K562 (cell line): ENCODE measurements around the gene RPS6KA4. TPM values are rescaled to one million over a fixed set of nuclear protein-coding genes. Genes with fewer than 3 reads are reported as not detected.
A peak's percentile ranks its signal among the peaks of the same experiment; 100 is the strongest.

Experiments
- ARID1B ChIP-seq: fragments of 450-650 bp; IDR thresholded peaks from 2 replicates; pipeline ENCODE4 v1.6.1; 2016; ENCODE audit warnings: antibody characterized with exemption, mild to moderate bottlenecking, inconsistent platforms
- ASH1L ChIP-seq: fragments of 450-650 bp; IDR thresholded peaks from 2 replicates; pipeline ENCODE4 v1.6.1; 2018; ENCODE audit warnings: borderline replicate concordance, mild to moderate bottlenecking, low read depth; ENCODE audit not compliant: partially characterized antibody
- EP300 ChIP-seq: IDR thresholded peaks from 2 replicates; pipeline ENCODE4 v1.6.1; 2012; ENCODE audit warnings: low read length, improper control_type of control experiment
- FOXJ2 ChIP-seq: fragments of 200-800 bp; sonication (Bioruptor generic); IDR thresholded peaks from 2 replicates; pipeline ENCODE4 v1.6.1; 2016; ENCODE audit warnings: missing genetic modification characterization, missing compliant biosample characterization
- FUS ChIP-seq: fragments of 200-400 bp; formaldehyde crosslinking; optimal IDR thresholded peaks from 2 replicates; pipeline ENCODE3; 2017; ENCODE audit warnings: low read depth, low read length
- HBP1 ChIP-seq: fragments of 450-650 bp; formaldehyde crosslinking; IDR thresholded peaks from 2 replicates; pipeline ENCODE4 v1.4.0; 2022; ENCODE audit warnings: missing genetic modification characterization
- MAZ ChIP-seq, 2 experiments: fragments of 450-650 bp in 1 of 2; sonication (generic) in 1 of 2; formaldehyde crosslinking; IDR thresholded peaks in 1 of 2; conservative IDR thresholded peaks in 1 of 2; 2 replicates each; pipeline versions ENCODE4 v1.4.0 to v1.5.0; 2020; ENCODE audit warnings: mild to moderate bottlenecking in 1 of 2, missing genetic modification reagents in 1 of 2
- MTA2 ChIP-seq: fragments of 450-650 bp; IDR thresholded peaks from 2 replicates; pipeline ENCODE4 v1.6.1; 2016; ENCODE audit warnings: low read depth
- NBN ChIP-seq: fragments of 450-650 bp; IDR thresholded peaks from 2 replicates; pipeline ENCODE4 v1.6.1; 2016; ENCODE audit warnings: low read depth, mild to moderate bottlenecking
- NRF1 ChIP-seq, 2 experiments: fragments of 450-650 bp; IDR thresholded peaks in 1 of 2; conservative IDR thresholded peaks in 1 of 2; 2 replicates each; pipeline ENCODE4 v1.6.1; 2014; ENCODE audit warnings: mild to moderate bottlenecking in 2 of 2
- PHF20 ChIP-seq: fragments of 450-650 bp; IDR thresholded peaks from 2 replicates; pipeline ENCODE4 v1.6.1; 2018; ENCODE audit not compliant: partially characterized antibody
- PTTG1 ChIP-seq: fragments of 450-650 bp; IDR thresholded peaks from 2 replicates; pipeline ENCODE4 v1.6.1; 2016; ENCODE audit warnings: low read depth, mild to moderate bottlenecking, missing genetic modification characterization, missing compliant biosample characterization
- RBFOX2 ChIP-seq: fragments of 200-400 bp; formaldehyde crosslinking; IDR thresholded peaks from 2 replicates; pipeline ENCODE4 v1.6.1; 2017; ENCODE audit warnings: low read depth, mild to moderate bottlenecking, low read length, moderate library complexity
- SOX6 ChIP-seq: fragments of 450-650 bp; IDR thresholded peaks from 2 replicates; pipeline ENCODE4 v1.6.1; 2014; ENCODE audit warnings: mild to moderate bottlenecking
- ZNF316 ChIP-seq: fragments of 450-650 bp; IDR thresholded peaks from 2 replicates; pipeline ENCODE4 v1.6.1; 2016
- ZNF431 ChIP-seq: sonication (generic); formaldehyde crosslinking; IDR thresholded peaks from 2 replicates; pipeline ENCODE4 v1.8.0; 2022; ENCODE audit warnings: mild to moderate bottlenecking, missing genetic modification reagents
- ZNF589 ChIP-seq: fragments of 200-800 bp; sonication (Bioruptor generic); IDR thresholded peaks from 2 replicates; pipeline ENCODE4 v1.6.1; 2016; ENCODE audit warnings: low read depth, missing genetic modification characterization, missing compliant biosample characterization
- polyA plus RNA-seq, 8 experiments: library from polyadenylated mRNA; depleted of rRNA in 4 of 8; stranded (reverse) in 5 of 8; unstranded in 3 of 8; fragments of >200 nt; fragmentation: Nextera tagmentation in 2 of 8; fragmentation: Illumina TruSeq in 1 of 8; extraction: Ambion mirVana in 2 of 8; extraction: Trizol in 1 of 8; gene quantifications; 2 replicates each; pipeline versions ENCODE4 v1.2.1 to v1.2.3, GENCODE V29; 2011 to 2014; ENCODE audit warnings: inconsistent platforms in 1 of 8, missing spikeins in 1 of 8
- total RNA-seq, 7 experiments: library from RNA; depleted of rRNA in 6 of 7; stranded (reverse); fragments of >200 nt in 6 of 7; fragmentation: Illumina TruSeq in 2 of 7; extraction: Trizol in 2 of 7; gene quantifications; 2 replicates each; pipeline versions ENCODE4 v1.2.1 to v1.2.3, GENCODE V29; 2011 to 2021; ENCODE audit warnings: low replicate concordance in 1 of 7
- TF ChIP-seq, protein P1 (sequence below), 3 experiments: IDR thresholded peaks in 2 of 3; conservative IDR thresholded peaks in 1 of 3; 2 replicates each; pipeline ENCODE4 v1.5.1; 2011 to 2012; ENCODE audit warnings: low read length in 3 of 3, mild to moderate bottlenecking in 3 of 3, control low read depth in 2 of 3, improper control_type of control experiment in 1 of 3, inconsistent platforms in 1 of 3, low read depth in 1 of 3, mixed read lengths in 1 of 3, moderate library complexity in 1 of 3; ENCODE audit not compliant: insufficient read depth in 2 of 3
- TF ChIP-seq, protein P2 (sequence below), 2 experiments: IDR thresholded peaks; 2 replicates each; pipeline ENCODE4 v1.6.1; 2012; ENCODE audit warnings: improper control_type of control experiment in 2 of 2, low read depth in 2 of 2, low read length in 2 of 2, borderline replicate concordance in 1 of 2

RPS6KA4 gene
- total and polyA plus RNA-seq, 9 of the 15 experiments (the other 6 are each of a cell fraction or from before 2014, with no cell fraction given), result 0.15 to 23.8 (median 9.8) TPM

DNA sequence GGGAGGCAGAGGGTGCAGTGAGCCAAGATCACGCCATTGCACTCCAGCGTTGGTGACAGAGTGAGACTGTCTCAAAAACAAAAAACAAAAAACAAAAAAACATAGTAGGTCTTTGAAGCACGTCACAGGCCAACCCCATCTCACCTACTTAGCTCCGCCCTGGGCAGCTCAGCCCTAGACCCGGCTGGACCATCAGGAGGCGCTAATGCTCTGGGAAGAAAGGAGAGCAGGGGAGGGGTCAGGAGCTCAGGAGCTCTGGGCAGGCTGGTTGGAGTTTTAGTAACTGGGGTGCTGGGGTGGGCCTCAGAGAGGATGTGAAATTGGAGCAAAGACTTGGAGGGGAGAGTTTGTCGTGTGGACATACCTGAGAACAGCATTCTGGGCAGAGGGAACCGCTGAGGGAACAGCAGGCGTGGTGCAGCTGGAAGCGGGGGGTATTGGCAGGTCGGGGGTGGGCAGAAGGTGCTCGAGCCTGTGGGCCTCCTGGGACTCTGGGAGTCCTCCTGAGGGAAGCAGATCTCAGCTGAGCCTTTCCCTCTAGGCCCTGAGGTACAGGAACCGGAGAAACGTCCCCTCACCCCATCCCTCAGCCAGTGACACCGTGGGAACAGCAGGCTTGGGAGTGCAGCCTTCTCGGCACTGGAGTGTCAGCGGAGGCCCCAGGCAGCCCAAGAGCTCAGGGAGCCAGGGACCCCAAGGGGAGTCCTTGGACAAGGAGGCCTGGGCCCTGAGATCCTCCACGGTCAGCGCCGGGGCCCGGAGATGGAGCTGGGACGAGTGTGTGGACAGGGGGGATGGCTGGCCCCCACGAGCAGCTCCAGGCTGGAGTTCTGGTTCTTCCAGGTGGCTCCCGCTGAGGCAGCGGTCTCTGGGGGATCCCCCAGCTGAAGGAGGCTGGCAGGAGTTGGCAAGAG, 2.2 kb upstream of the RPS6KA4 start (continued):
- TF ChIP-seq, protein P1, sequence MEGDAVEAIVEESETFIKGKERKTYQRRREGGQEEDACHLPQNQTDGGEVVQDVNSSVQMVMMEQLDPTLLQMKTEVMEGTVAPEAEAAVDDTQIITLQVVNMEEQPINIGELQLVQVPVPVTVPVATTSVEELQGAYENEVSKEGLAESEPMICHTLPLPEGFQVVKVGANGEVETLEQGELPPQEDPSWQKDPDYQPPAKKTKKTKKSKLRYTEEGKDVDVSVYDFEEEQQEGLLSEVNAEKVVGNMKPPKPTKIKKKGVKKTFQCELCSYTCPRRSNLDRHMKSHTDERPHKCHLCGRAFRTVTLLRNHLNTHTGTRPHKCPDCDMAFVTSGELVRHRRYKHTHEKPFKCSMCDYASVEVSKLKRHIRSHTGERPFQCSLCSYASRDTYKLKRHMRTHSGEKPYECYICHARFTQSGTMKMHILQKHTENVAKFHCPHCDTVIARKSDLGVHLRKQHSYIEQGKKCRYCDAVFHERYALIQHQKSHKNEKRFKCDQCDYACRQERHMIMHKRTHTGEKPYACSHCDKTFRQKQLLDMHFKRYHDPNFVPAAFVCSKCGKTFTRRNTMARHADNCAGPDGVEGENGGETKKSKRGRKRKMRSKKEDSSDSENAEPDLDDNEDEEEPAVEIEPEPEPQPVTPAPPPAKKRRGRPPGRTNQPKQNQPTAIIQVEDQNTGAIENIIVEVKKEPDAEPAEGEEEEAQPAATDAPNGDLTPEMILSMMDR (IDR thresholded peaks at IDR 0.05 in 2 of 3, conservative IDR thresholded peaks at IDR 0.05 in 1 of 3; ENCODE audit: insufficient read depth in 2 of 3, low read depth in 1 of 3, low read length in 3 of 3), result peak; percentile 90 to 94 (median 92)
- TF ChIP-seq MTA2 (0 out of 2 replicates have a peak, but pooled peaks have one; percentile 26), ZNF316 (0 out of 2 replicates have a peak, but pooled peaks have one; percentile 1), SOX6 (0 out of 2 replicates have a peak, but pooled peaks have one; percentile 14), FUS (no peak), ASH1L (no peak), PTTG1 (tag) (no peak), ZNF431 (CRISPR knock-in tag) (no peak), ARID1B (peak; percentile 46; the same call in 1 of the 2 replicates), NBN (0 out of 2 replicates have a peak, but pooled peaks have one; percentile 48), NRF1 (conservative IDR thresholded peaks at IDR 0.05 in 1 of 2, IDR thresholded peaks at IDR 0.05 in 1 of 2) (peak; percentile 58 to 63), FOXJ2 (tag) (no peak), RBFOX2 (peak; percentile 29; the same call in 1 of the 2 replicates), MAZ (CRISPR knock-in tag; conservative IDR thresholded peaks at IDR 0.05 in 1 of 2, IDR thresholded peaks at IDR 0.05 in 1 of 2) (peak; percentile 93 to 100), PHF20 (no peak), ZNF589 (peak; percentile 41; the same call in 1 of the 2 replicates), EP300 (0 out of 2 replicates have a peak, but pooled peaks have one; percentile 21), HBP1 (CRISPR knock-in tag) (peak; percentile 10; the same call in 1 of the 2 replicates)
- TF ChIP-seq, protein P2, sequence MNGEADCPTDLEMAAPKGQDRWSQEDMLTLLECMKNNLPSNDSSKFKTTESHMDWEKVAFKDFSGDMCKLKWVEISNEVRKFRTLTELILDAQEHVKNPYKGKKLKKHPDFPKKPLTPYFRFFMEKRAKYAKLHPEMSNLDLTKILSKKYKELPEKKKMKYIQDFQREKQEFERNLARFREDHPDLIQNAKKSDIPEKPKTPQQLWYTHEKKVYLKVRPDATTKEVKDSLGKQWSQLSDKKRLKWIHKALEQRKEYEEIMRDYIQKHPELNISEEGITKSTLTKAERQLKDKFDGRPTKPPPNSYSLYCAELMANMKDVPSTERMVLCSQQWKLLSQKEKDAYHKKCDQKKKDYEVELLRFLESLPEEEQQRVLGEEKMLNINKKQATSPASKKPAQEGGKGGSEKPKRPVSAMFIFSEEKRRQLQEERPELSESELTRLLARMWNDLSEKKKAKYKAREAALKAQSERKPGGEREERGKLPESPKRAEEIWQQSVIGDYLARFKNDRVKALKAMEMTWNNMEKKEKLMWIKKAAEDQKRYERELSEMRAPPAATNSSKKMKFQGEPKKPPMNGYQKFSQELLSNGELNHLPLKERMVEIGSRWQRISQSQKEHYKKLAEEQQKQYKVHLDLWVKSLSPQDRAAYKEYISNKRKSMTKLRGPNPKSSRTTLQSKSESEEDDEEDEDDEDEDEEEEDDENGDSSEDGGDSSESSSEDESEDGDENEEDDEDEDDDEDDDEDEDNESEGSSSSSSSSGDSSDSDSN (IDR thresholded peaks at IDR 0.05; ENCODE audit: borderline replicate concordance in 1 of 2, low read depth in 2 of 2, low read length in 2 of 2), result 0 out of 4 replicates have a peak, but pooled peaks of 1 of the 2 experiments have one; percentile 23
